GM23248 (cell line): ENCODE results near the gene CCDC141.

Experiments
- EZH2 ChIP-seq: fragments of 200-600 bp; sonication (generic); IDR thresholded peaks from 2 replicates; pipeline ENCODE4 v1.6.1; 2018; ENCODE audit warnings: antibody characterized with exemption, mild to moderate bottlenecking; ENCODE audit not compliant: insufficient read depth, poor library complexity, severe bottlenecking
- EZH2phosphoT487 ChIP-seq: fragments of 200-600 bp; sonication (generic); IDR thresholded peaks from 2 replicates; pipeline ENCODE4 v1.6.1; 2018; ENCODE audit warnings: antibody characterized with exemption, moderate library complexity, mild to moderate bottlenecking, low read depth; ENCODE audit not compliant: insufficient read depth

GRCh38 chr2:178910005-178910404 is 139.9 kb downstream of the CCDC141 start:
- TF ChIP-seq EZH2phosphoT487 (no peak), EZH2 (no peak)
